ENCODE measurements around the gene GPATCH1.

- no peak for TF ChIP-seq FOXM1 (IDR thresholded peaks at IDR 0.05; ENCODE audit: borderline replicate concordance)
- no peak for TF ChIP-seq TARDBP (IDR thresholded peaks at IDR 0.05)
- no peak for TF ChIP-seq PKNOX1 (IDR thresholded peaks at IDR 0.05)
- no peak for TF ChIP-seq ELF4 (IDR thresholded peaks at IDR 0.05)
- TF ChIP-seq SP1 (IDR thresholded peaks at IDR 0.05): no peak
These were observed 14.4 kb upstream of the GPATCH1 start for GRCh38 chr19:33066543-33066942.
